H1 (cell line): ENCODE results near the gene SNED1. TPM values are rescaled to one million over a fixed set of nuclear protein-coding genes. Genes with fewer than 3 reads are reported as not detected.

ENCODE experiments used
- CTCF ChIA-PET: fragments of 300-600 bp; sonication (Branson Sonifier 250); formaldehyde crosslinking; loops from one replicate; lab custom pipeline; 2021; ENCODE audit not compliant: partially characterized antibody; lab: Charles Lee
- POLR2A ChIA-PET: fragments of 300-600 bp; sonication (Branson Sonifier 250); formaldehyde crosslinking; loops from one replicate; lab custom pipeline; 2021; ENCODE audit warnings: inconsistent platforms; ENCODE audit not compliant: partially characterized antibody; lab: Charles Lee
- DNase-seq, 2 experiments: peaks; one replicate each; pipeline versions ENCODE4 v3.0.0 to v3.0.0-alpha.2; 2010 to 2022; ENCODE audit warnings: low spot score in 2 of 2, low read depth in 1 of 2, mixed read lengths in 1 of 2
- FAIRE-seq: peaks from 2 replicates; lab custom pipeline; 2011; peaks lifted over from hg19 to GRCh38; lab: Jason Lieb, UNC
- H2AFZ ChIP-seq: 2 replicates; pipeline ENCODE4 v1.8.1; 2012; ENCODE audit warnings: low read length, inconsistent platforms
- H2AK5ac ChIP-seq: 2 replicates; pipeline ENCODE4 v1.6.1; 2013; ENCODE audit warnings: low read depth, low read length
- H2BK120ac ChIP-seq: replicated peaks from 2 replicates; pipeline ENCODE3; 2013; ENCODE audit warnings: low read depth, low read length, inconsistent platforms
- H2BK12ac ChIP-seq: 2 replicates; pipeline ENCODE4 v1.6.1; 2013; ENCODE audit warnings: low read depth, low read length
- H2BK15ac ChIP-seq: 2 replicates; pipeline ENCODE4 v1.6.1; 2013; ENCODE audit warnings: low read length
- H2BK20ac ChIP-seq: 2 replicates; pipeline ENCODE4 v1.6.1; 2013; ENCODE audit warnings: low read length
- H2BK5ac ChIP-seq: 2 replicates; pipeline ENCODE4 v1.6.1; 2013; ENCODE audit warnings: low read depth, low read length
- H3K14ac ChIP-seq: 2 replicates; pipeline ENCODE4 v1.6.1; 2013; ENCODE audit warnings: inconsistent platforms; ENCODE audit not compliant: insufficient read length
- H3K18ac ChIP-seq: 2 replicates; pipeline ENCODE4 v1.6.1; 2013; ENCODE audit warnings: low read length; ENCODE audit errors: extremely low read depth
- H3K23ac ChIP-seq: 2 replicates; pipeline ENCODE4 v1.6.1; 2013; ENCODE audit warnings: inconsistent platforms; ENCODE audit not compliant: insufficient read length
- H3K23me2 ChIP-seq: 2 replicates; pipeline ENCODE4 v1.6.1; 2013; ENCODE audit warnings: low read depth, low read length
- H3K27ac ChIP-seq: 2 replicates; pipeline ENCODE4 v1.6.1; 2011; ENCODE audit warnings: low read depth, low read length, inconsistent platforms
- H3K27me3 ChIP-seq, 4 experiments: replicated peaks in 1 of 4; 1 replicate in 1 of 4; 2 replicates in 3 of 4; pipeline versions ENCODE4 v1.6.1 to v1.8.1; 2011 to 2013; ENCODE audit warnings: low read length in 3 of 4, mild to moderate bottlenecking in 3 of 4, inconsistent platforms in 2 of 4, mixed read lengths in 2 of 4, moderate library complexity in 1 of 4; ENCODE audit not compliant: control insufficient read depth in 3 of 4, insufficient read depth in 3 of 4; ENCODE audit errors: extremely low read depth in 1 of 4
- H3K36me3 ChIP-seq, 4 experiments: 2 replicates each; pipeline versions ENCODE4 v1.6.1 to v1.8.1; 2011 to 2013; ENCODE audit warnings: mild to moderate bottlenecking in 4 of 4, low read length in 3 of 4, moderate library complexity in 2 of 4, control low read depth in 1 of 4, inconsistent platforms in 1 of 4; ENCODE audit not compliant: insufficient read depth in 4 of 4, control insufficient read depth in 2 of 4
- H3K4ac ChIP-seq: replicated peaks from 2 replicates; pipeline ENCODE3; 2013; ENCODE audit warnings: low read length, low read depth, mixed read lengths, inconsistent platforms; ENCODE audit not compliant: insufficient read length
- H3K4me1 ChIP-seq, 4 experiments: replicated peaks in 1 of 4; 1 replicate in 1 of 4; 2 replicates in 3 of 4; pipeline versions ENCODE4 v1.6.1 to v1.8.1; 2011 to 2013; ENCODE audit warnings: low read length in 3 of 4, inconsistent platforms in 2 of 4, mixed read lengths in 1 of 4; ENCODE audit not compliant: insufficient read depth in 4 of 4, control insufficient read depth in 3 of 4
- H3K4me2 ChIP-seq, 2 experiments: 2 replicates each; pipeline versions ENCODE4 v1.6.1 to v1.8.1; 2011 to 2013; ENCODE audit warnings: low read depth in 2 of 2, low read length in 2 of 2, control low read depth in 1 of 2, inconsistent platforms in 1 of 2, mild to moderate bottlenecking in 1 of 2; ENCODE audit not compliant: insufficient read depth in 1 of 2
- H3K4me3 ChIP-seq, 4 experiments: fragments of 200-600, 300-600 bp in 1 of 4; sonication (generic), shearing (Covaris generic), sonication (Bioruptor Twin) in 1 of 4; 2 replicates each; pipeline versions ENCODE4 v1.5.1 to v1.8.1; 2011 to 2016; ENCODE audit warnings: low read length in 4 of 4, low read depth in 3 of 4, control low read depth in 2 of 4, inconsistent platforms in 2 of 4, mild to moderate bottlenecking in 2 of 4, mixed read lengths in 1 of 4, moderate library complexity in 1 of 4; ENCODE audit not compliant: insufficient read depth in 2 of 4; ENCODE audit errors: extremely low read depth in 1 of 4
- H3K56ac ChIP-seq: replicated peaks from 2 replicates; pipeline ENCODE3; 2013; ENCODE audit warnings: low read depth, mild to moderate bottlenecking, mixed read lengths, low read length, inconsistent platforms; ENCODE audit not compliant: insufficient read length
- H3K79me1 ChIP-seq: 2 replicates; pipeline ENCODE4 v1.6.1; 2013; ENCODE audit warnings: low read depth, low read length, control low read depth
- H3K79me2 ChIP-seq, 2 experiments: 2 replicates each; pipeline versions ENCODE4 v1.6.1 to v1.8.1; 2012 to 2013; ENCODE audit warnings: low read length in 2 of 2, mild to moderate bottlenecking in 2 of 2, inconsistent platforms in 1 of 2; ENCODE audit not compliant: insufficient read depth in 2 of 2, control insufficient read depth in 1 of 2
- H3K9ac ChIP-seq, 4 experiments: replicated peaks in 1 of 4; 1 replicate in 1 of 4; 2 replicates in 3 of 4; pipeline versions ENCODE4 v1.6.1 to v1.8.1; 2011 to 2013; ENCODE audit warnings: low read depth in 3 of 4, low read length in 3 of 4, control low read depth in 2 of 4, mild to moderate bottlenecking in 2 of 4, moderate library complexity in 2 of 4, inconsistent platforms in 1 of 4; ENCODE audit errors: extremely low read depth in 1 of 4
- H3K9me3 ChIP-seq, 2 experiments: 2 replicates each; pipeline versions ENCODE4 v1.6.1 to v1.8.1; 2012 to 2013; ENCODE audit warnings: mild to moderate bottlenecking in 2 of 2, moderate library complexity in 2 of 2, control low read depth in 1 of 2, inconsistent platforms in 1 of 2, low read depth in 1 of 2, low read length in 1 of 2, mixed read lengths in 1 of 2; ENCODE audit not compliant: insufficient read depth in 2 of 2
- H4K20me1 ChIP-seq, 2 experiments: replicated peaks in 1 of 2; 2 replicates each; pipeline versions ENCODE3 to v1.8.1; 2011 to 2013; ENCODE audit warnings: inconsistent platforms in 2 of 2, low read length in 2 of 2, mild to moderate bottlenecking in 1 of 2; ENCODE audit not compliant: insufficient read depth in 2 of 2, control insufficient read depth in 1 of 2
- H4K5ac ChIP-seq: 2 replicates; pipeline ENCODE4 v1.6.1; 2013; ENCODE audit warnings: low read length, low read depth, mixed read lengths, inconsistent platforms; ENCODE audit not compliant: insufficient read length
- H4K8ac ChIP-seq: 2 replicates; pipeline ENCODE4 v1.8.0; 2013; ENCODE audit warnings: mild to moderate bottlenecking, moderate library complexity, low read length, inconsistent platforms; ENCODE audit not compliant: insufficient read depth; ENCODE audit errors: extremely low read depth
- H4K91ac ChIP-seq: replicated peaks from 2 replicates; pipeline ENCODE3; 2013; ENCODE audit warnings: low read length, mixed read lengths, inconsistent platforms; ENCODE audit not compliant: insufficient read length
- SRF ChIP-seq: IDR thresholded peaks from 2 replicates; pipeline ENCODE4 v1.6.1; 2011; ENCODE audit warnings: mild to moderate bottlenecking, low read depth, low read length, moderate library complexity
- WGBS, 2 experiments: shearing (Covaris generic) in 1 of 2; methylation state at CpG; one replicate each; pipeline versions ENCODE4 v1.1.6 to v1.1.7; 2013 to 2015; ENCODE audit warnings: low lambda C conversion rate in 2 of 2, mixed read lengths in 2 of 2, inconsistent platforms in 1 of 2, low coverage in 1 of 2, missing lambda C conversion rate in 1 of 2; ENCODE audit not compliant: insufficient replicate concordance in 2 of 2, insufficient coverage in 1 of 2, insufficient read length in 1 of 2; ENCODE audit errors: extremely low coverage in 1 of 2, missing lambda C conversion rate in 1 of 2; 5-methylcytosine and 5-hydroxymethylcytosine counted together
- polyA plus RNA-seq, 7 experiments: library from polyadenylated mRNA; depleted of rRNA in 3 of 7; stranded (reverse) in 5 of 7; unstranded in 2 of 7; fragments of >200 nt in 5 of 7; fragments of 200-250 nt in 2 of 7; gene quantifications; 1 replicate in 5 of 7; 2 replicates in 1 of 7; 4 replicates in 1 of 7; pipeline versions ENCODE4 v1.2.1 to v1.2.3, GENCODE V29; 2011 to 2013; ENCODE audit warnings: missing spikeins in 2 of 7, mixed read lengths in 2 of 7
- total RNA-seq: library from RNA; stranded (reverse); fragmentation: NEBNext Ultra II Directional; extraction: Animal tissue kit (Norgen Biotek cat#: 25700); gene quantifications from 2 replicates; pipeline ENCODE4 v1.2.1, GENCODE V29; 2021

SNED1 gene
- total and polyA plus RNA-seq, 2 of the 8 experiments (the other 6 are each of a cell fraction or from before 2014, with no cell fraction given) = 1.9 TPM

- no peak overlapping the region for H3K56ac ChIP-seq
- no peak overlapping the region for H3K27ac ChIP-seq
- H3K4me1 ChIP-seq = no peaks in the 10 kb centered on the region; a peak in 1 of 7 replicates
- POLR2A ChIA-PET = interaction anchor here (2.6 kb wide), 1 partner anchor 10 kb away, joined by 9 read pairs; no protein-coding TSS in a partner anchor
- no peak overlapping the region for H3K18ac ChIP-seq
- H4K8ac ChIP-seq = no peak overlapping the region
- H3K23me2 ChIP-seq = no peaks in the 10 kb centered on the region
- no peak for TF ChIP-seq SRF
- TF ChIP-seq, all 59 proteins: peak for 0
- H3K79me2 ChIP-seq = no peaks in the 10 kb centered on the region
- no peak overlapping the region for H2BK5ac ChIP-seq
- no peak overlapping the region for H4K91ac ChIP-seq
- no peak for DNase-seq
- H3K36me3 ChIP-seq = no peaks in the 10 kb centered on the region
- H4K20me1 ChIP-seq = no peaks in the 10 kb centered on the region
- no peak overlapping the region for H3K4me2 ChIP-seq
- H2AFZ ChIP-seq = no peak overlapping the region
- no peak overlapping the region for H2BK20ac ChIP-seq
- H3K14ac ChIP-seq = no peak overlapping the region
- no peak overlapping the region for H3K9ac ChIP-seq
- no peak overlapping the region for H2BK120ac ChIP-seq
- no peak overlapping the region for H3K4ac ChIP-seq
- no peak overlapping the region for H3K23ac ChIP-seq
- H3K79me1 ChIP-seq = no peaks in the 10 kb centered on the region
- no peak overlapping the region for H4K5ac ChIP-seq
- no peak overlapping the region for H3K4me3 ChIP-seq
- no peak overlapping the region for H2BK12ac ChIP-seq
- FAIRE-seq = no peak
- H3K9me3 ChIP-seq = peaks cover under 1 to 5% of the 10 kb centered on the region in 2 experiments; a peak in 2 of 4 replicates
- no peaks in the 10 kb centered on the region for H3K27me3 ChIP-seq
- WGBS, 2 experiments = 92% methylated on average over 20 of the region's 20 CpGs; no CpG with 5 or more reads in 1 of the 2 experiments
- CTCF ChIA-PET = interaction anchor here (0.5 to 1.1 kb wide), 2 partner anchors 8 to 82 kb away, joined by 3 read pairs; no protein-coding TSS in a partner anchor
- no peak overlapping the region for H2AK5ac ChIP-seq
- H2BK15ac ChIP-seq = no peak overlapping the region
Measured at GRCh38 chr2:241019441-241020139, 21.2 kb downstream of the SNED1 start.
